GM18520 (cell line): ENCODE data around the gene TTLL10.
"Not testable (repeated sequence)": the region's sequence is repeated elsewhere in the genome, so short reads cannot be mapped to it uniquely, and the experiment has no call there.

Experiments
- ATAC-seq: cut with Tn5 transposase; IDR thresholded peaks from one replicate; pipeline ENCODE4 v1.9.1; 2021; ENCODE audit not compliant: unreplicated experiment

Gene TTLL10

DNA sequence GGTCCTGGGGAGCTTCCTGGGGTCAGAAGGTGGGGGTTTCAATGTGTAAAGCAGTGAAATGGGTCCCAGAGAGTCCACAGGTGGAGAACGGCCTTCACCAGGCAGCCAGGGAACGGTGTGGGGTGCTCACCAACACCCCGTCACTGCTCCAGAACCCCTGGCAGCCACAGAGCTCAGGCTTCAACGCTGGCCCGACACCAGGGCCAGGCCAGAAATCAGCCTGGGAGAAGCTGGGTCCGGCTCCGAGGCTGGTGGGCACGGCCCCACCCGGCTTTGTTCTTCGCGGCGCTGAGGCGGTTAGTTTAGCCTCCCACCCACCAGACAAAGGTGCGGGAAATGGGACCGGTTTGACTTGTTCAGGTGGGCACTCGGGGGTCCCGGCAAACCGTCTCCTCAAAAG is 33.0 kb upstream of the TTLL10 start:
- no peak for ATAC-seq

DNA sequence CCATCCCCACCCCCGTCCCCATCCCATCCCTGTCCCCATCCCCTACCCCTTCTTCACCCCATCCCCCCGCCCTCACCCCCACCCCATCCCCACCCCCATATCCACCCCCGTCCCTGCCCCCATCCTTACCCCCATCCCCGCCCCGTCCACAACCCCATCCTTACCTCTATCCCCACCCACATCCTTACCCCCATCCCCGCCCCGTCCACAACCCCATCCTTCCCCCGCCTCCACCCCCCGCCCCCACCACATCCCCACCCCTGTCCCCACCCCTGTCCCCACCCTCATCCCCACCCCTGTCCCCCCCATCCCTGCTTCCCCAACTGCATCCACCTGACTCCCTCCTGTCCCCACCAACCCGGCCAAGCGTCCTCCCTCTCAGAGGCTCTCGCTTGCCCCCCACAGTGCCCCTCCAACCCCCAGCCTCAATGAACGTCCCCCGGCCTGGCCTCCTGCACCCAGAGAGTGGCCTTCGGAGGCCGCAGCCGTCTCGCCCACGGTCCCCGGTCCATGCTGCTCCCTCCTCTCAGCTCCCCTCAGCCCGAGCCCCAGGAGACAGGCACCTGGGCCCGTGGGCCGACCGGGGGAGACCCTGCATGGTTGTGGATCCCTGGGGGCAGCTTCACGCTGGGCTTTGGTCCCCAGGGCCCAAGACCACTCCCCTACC is 32.3 kb upstream of the TTLL10 start:
- no peak for ATAC-seq

DNA sequence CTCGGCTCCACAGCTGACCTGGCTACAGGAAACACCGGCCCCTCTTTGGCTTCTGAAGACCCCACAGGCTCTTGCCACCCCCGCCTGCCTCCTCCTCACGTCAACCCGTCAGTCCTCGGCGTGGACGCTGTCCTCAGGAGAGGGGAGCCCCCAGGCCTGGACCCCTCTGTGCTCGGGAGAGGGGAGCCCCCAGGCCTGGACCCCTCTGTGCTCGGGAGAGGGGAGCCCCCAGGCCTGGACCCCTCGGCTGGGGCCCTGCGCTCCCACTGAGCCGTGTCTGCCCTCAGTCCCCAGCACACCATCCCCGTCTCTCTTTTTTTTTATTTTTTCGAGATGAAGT is 31.8 kb upstream of the TTLL10 start:
- ATAC-seq: no peak

DNA sequence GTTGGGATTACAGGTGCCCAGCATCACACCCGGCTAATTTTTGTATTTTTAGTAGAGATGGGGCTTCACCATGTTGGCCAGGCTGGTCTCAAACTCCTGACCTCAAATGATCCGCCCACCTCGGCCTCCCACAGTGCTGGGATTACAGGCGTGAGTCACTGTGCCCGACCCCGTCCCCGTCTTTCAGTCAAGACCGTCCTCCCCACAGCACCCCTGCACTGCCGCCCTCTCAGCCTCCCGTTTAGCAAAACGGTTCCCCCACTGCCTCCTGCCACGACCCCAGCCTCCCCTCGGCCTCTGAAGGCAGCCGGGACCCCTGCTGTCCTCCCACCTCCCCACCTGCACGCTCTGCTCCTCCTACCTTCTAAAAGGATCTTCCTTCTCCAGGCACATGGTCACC is 31.3 kb upstream of the TTLL10 start:
- not testable (repeated sequence) for ATAC-seq

DNA sequence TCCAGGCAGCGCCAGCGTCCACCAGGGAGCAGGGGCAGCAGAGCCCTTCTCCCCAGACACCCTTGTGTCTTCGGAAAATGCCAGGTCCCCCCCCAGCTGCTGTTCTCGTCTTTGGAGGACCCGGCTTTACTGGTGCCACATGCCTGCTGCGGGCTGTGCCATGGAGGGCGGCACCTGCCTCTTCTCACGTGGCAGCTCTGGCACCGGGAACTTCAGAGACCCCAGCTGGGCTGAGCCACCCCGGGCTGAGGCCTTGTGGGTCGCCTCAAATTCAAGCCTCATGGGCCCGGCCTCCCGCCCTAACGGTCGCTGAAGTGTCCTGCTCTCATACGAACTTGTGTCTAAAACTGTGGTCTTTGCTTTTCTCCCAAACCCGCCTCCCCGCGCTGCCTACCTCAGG is 30.8 kb upstream of the TTLL10 start:
- ATAC-seq: no peak

DNA sequence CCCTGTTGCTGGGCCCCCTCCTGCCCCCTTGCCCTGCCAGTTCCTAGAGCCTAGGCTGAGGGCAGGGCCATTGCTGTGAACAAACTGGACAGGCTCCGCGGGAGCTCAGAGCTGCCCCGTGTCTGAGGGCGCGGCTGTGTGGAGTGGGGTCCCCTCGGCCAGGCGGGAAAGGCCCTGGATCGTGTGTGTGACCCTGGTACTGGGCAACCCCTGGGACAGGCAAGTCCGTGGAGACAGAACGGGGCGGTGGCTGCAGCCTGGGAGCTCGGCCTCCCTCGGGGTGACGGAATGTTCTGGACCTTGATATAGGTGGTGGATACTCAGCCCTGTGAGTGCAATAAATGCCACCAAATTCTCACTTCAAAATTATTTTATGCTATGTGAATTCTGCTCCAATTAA is 30.0 kb upstream of the TTLL10 start:
- ATAC-seq: no peak

DNA sequence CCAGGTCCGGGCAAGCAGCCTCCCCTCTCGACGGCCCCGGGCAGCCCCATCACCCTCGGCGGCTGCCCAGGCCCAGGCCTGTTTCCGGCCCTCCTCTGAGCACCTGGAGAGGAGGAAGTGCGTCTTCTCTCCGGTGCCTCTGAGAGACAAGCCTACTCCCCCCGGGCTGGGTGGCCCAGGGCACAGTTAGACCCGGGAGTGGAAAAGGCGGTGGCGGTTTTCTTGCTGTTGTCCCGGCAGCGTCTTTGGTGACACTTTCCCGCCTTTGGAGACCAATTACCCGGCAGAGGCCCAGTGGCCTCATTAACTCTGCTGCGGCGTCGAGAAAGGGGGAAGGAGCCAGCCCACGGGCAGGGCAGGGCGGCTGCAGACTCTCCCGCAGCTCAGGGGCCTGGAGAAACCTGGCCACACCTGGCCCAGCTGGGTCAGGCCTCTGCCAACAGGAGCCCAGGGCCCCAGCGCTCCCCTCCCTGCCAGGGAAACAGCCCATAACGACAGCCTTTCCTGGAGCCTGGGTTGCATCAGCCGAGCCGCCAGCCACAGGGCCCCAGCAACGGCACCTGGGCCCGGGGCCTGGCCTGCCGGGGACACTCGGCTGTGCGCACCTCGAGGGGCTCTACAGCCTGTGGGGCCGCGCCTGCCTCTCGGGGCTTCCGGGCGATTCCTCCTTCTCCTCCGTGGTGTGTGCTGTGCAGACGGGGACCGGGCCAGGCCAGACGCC is 29.4 kb upstream of the TTLL10 start:
- ATAC-seq: no peak

DNA sequence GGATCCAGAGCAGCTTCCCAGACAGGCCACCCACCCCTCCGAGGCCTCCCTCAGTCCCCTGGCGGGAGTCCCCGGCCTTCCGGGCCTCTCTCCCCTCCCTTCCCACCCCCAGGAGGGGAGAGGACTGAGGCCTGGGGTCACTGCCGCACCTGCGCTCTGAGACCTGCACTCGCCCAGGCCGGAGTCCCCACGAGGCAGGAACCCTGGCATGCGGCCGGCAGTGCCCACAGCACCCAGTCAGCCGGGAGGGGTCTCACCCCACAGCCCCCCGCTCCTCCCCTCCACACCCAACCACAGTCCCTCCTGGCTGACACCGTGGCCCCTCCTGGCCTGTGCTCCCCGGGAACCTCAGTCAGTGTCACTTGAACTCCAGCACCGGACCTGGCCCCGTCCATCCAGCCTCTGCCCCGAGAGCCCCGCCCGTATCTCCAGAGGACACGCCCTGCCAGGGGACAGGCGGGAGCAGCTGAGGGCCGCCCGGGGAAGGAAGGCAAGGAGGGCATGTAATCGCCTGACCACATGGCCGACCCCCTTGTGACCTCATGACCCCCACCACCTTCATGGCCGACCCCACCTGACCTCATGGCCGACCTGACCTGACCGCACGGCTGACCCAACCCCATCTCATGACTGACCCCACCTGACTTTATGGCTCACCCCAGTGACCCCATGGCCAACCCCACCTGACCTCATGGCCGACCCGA is 28.7 kb upstream of the TTLL10 start:
- no peak for ATAC-seq

DNA sequence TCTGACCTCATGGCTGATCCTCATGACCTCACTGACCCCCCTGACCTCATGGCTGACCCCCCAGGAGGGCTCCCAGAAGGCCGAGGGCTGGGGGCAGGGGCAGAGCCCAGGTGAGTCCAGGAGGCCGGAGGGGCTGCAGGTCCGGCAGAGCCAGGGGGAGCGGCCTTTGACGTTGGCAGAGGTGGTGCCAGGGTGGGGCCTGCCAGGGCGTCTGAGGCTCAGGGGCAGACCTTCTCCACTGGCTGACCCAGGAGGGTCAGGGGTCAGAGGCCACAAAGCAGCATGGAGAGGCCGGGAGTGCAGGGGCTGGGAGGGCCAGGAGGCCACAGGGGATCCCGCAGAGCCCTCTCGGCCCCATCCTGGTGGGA is 28.1 kb upstream of the TTLL10 start:
- no peak for ATAC-seq

DNA sequence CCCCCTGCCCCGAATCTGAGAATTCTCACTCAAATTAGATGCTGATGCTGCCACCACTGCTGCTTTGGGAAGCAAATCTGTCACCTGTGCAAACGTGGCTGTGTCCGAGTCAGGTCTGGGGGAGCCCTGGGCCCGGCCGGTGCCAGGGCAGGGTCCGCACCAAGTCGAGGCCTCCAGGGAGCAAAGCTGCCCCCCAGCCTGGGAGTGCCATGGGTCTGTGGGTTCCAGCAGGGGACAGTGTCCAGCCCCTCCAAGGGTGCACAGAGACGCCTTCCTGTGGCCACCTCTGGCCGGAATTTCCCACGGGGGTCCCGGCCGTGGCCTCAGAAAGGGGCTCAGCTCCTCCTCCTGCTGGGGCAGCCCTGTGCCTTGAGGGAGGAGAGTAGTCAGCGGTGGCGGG is 27.7 kb upstream of the TTLL10 start:
- no peak for ATAC-seq

DNA sequence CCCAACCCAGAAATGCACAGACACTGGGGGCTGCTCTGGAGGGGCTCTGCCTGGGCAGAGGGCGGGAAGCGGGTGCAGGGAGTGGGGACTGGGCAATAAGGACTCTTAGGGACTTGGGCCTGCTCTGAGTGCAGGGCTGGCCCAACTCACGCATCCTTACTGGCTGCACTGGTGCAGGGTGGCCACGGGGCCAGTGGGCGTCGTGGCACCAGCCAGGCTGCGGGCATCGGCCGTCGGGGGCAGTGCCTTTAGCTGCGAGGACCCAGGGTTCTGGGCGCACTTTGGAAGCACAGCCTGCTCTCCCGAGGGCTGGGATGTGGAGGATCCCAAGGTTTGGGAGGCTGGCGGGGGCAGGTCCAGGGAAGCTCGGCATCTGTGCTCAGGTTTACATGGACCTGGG is 27.1 kb upstream of the TTLL10 start:
- no peak for ATAC-seq

DNA sequence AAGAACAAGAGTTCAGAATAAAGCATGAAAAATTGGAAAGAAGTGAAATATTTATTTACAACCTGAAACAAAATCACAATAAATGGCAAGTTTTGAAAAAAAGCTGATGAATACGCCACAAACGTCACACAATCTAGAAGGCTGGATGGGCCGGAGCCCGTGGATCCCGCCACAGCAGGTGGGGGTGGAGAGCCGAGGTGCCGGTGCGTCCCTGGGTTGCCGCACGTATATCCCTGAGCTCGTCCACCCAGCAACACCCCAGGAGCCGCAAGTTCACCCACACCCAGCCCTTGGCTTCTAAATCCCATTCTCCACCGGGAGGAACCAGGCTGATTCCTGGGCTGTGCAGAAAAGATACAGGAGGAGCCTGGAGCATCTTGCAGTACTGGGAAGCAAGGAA is 25.6 kb upstream of the TTLL10 start:
- no peak for ATAC-seq

DNA sequence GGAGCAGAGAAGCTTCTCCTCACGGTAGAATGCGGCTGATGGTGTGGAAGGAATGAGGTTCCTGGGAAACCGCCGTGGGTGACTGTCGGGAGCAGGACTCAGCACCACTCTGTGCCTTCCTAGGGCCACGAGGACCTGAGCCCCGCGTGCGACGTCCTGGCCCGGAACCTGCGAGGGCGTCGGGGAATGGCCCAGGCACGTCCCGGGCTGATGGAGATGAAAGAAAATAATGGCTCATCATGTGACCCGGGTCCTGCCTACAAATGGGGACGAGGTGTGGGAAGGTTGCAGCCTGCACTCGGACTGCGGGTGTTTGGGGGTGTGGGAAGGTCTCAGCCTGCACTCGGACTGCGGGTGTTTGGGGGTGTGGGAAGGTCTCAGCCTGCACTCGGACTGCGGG is 25.1 kb upstream of the TTLL10 start:
- ATAC-seq: no peak

DNA sequence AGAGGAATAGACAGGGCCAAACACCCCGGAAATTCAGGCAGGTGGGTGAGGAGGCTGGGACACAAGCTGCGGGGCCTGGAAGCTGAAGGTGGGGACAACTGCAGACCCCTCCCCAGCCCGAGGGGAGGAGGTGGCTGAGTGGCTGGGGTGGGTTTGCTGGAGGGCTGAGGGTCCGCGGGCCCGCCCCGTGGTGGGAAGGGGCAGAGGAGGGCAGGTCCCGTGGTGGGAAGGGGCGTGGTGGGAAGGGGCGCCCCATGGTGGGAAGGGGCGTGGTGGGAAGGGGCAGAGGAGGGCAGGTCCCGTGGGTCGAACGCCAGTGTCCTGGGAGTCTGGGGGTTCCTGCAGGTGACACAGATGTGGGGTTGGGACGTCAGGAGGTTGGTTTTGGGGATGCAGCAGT is 24.3 kb upstream of the TTLL10 start:
- ATAC-seq: no peak

DNA sequence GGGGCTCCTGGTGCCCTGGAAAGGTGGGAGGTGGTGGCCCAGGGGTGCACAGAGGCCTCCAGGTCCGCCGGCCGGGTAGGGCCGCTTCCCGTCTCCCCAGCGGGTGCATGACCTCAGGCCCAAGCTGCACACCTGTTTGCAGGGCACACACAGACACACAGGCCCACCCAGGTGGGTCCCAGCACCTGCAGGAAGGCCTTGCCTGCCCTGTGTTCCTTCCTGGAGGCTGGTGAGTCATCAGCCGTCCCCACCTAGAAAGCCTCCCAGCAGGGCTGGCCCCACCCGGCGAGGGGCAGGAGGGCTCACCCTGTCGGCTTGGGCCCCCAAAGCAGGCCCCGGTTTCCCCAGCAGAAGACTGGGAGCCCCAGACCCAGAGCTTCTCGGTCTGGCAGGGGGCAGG is 23.6 kb upstream of the TTLL10 start:
- no peak for ATAC-seq

DNA sequence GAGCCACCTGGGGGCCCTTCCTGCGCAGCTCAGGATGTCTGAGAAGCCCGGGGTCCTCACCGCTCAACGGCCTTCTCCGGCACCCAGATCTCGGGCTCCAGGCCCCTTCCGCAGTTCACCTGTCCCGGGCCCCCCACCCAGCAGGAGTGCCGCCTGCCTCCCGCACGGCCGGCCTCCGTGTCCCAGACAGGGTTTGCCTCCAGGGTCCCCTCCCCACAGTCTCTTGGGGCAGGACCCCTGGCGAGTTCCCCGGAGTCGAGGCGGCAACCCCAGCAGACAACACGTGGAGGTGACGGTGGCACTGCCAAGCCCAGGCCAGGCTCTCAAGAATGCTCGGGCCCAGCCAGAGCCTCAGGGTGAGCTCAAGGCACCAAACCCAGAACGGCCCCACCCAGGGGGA is 22.4 kb upstream of the TTLL10 start:
- ATAC-seq: no peak

DNA sequence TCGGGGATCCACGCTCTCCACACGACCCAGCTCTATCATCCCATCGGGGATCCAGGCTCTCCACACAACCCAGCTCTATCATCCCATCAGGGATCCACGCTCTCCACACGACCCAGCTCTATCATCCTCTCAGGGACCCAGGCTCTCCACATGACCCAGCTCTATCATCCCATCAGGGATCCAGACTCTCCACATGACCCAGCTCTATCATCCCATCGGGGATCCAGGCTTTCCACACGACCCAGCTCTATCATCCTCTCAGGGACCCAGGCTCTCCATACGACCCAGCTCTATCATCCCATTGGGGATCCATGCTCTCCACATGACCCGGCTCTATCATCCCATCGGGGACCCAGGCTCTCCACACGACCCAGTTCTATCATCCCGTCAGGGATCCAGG is 21.2 kb upstream of the TTLL10 start:
- not testable (repeated sequence) for ATAC-seq

DNA sequence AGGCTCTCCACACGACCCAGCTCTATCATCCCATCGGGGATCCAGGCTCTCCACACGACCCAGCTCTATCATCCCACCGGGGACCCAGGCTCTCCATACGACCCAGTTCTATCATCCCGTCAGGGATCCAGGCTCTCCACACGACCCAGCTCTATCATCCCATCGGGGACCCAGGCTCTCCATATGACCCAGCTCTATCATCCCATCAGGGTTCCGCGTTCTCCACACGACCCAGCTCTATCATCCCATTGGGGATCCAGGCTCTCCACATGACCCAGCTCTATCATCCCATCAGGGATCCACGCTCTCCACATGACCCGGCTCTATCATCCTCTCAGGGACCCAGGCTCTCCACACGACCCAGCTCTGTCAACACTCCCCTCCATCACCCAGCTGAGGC is 20.5 kb upstream of the TTLL10 start:
- not testable (repeated sequence) for ATAC-seq

DNA sequence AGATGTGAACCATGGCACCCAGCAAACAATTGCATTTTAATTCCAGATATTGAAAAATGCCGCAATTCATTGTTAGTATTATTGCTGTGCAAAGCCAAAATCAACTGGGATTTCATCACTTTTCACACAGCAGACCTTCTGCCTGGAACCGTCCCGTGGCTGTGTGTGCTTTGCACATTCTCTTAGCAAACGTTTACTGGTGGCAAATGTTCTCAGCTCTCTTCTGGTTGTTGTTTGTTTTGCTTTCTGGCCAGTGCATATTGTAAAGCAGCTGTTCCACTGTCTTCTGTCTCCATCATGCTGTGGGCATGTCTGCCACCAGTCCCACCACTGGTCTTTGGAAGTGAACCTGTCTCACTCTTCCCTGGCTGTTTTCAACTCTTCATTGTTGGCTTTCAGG is 19.8 kb upstream of the TTLL10 start:
- no peak for ATAC-seq

DNA sequence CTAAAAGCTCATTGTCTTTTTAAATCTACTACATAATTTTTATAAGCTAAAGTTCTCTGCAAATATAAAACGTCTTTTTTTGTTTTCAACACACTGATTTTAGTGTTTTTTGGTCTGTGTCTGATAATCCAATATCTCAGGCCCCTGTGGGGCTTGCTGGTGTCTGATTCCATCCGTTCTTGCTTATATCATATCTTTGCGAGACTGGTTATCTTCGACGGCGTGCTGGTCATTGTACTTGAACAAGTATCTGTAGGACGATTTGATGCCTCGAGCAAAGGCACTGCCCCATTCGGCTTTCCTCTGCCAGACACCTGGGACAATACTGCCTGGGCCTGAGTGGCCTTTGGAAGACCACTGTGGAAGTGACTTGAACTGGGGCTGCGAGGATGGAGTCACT is 18.4 kb upstream of the TTLL10 start:
- ATAC-seq: no peak

DNA sequence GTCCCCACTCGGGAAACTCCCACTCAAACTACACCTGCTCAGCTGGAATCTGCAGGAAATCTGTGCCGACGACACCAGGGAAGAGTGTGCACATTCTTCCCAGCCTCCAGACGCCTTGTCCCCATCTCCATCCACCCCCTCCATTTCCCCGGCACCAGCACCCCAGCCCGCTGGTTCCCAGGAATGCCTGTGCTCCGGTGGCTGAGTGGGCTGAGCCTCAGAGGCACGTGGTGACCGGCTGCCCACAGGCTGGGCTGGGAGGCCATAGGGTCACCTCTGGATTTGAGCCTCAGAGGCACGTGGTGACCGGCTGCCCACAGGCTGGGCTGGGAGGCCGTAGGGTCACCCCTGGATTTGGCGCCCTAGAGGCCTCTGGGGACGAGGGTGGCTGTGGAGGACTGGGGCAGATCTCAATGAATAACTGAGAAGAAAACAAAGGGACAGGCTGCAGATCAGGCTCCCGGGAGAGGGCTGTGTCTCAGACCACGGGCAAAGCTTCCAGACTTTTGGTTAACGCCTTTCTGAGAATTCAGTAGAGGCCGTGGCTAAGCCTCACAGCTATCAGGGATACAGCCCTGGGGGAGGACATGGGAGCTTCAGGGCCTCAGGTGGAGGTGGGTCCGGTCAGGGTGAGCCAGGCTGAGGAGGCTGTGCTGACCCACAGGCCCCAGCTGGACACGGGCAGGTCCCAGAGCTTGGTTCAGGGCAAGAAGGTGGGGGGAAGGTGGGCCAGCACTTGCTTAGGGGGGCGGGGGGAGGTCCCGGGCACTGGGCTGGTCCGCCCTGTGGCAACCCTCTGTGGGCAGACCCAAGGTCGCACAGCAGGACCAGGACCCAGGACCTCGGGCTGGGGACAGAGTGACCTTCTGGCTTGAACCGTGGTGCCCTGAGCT is 17.3 kb upstream of the TTLL10 start:
- ATAC-seq: no peak

DNA sequence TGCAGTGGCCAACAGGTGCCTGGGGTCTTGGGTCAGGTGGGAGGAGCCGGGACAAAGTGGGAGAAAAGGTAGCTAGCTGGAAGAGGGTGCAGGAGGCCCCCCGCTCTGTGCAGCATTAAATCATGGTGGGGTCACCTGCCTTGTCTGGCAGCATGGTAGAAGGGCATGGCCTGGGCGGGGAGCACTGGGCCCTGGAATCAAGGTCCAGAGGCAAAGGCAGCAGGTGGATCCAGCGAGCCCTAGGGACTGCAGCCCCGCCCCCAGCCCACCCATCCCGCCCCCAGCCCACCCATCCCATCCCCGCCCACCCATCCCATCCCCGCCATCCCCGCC is 16.7 kb upstream of the TTLL10 start:
- no peak for ATAC-seq
